Smooth muscle cell (in vitro differentiated cells): ENCODE data around the gene TEX53. TPM values are rescaled to one million over a fixed set of nuclear protein-coding genes. Genes with fewer than 3 reads are reported as not detected.

Source experiments
- DNase-seq: peaks from one replicate; lab custom pipeline; 2025; ENCODE audit not compliant: unreplicated experiment; lab: John Stamatoyannopoulos, UW
- H2AFZ ChIP-seq: fragments of 200-600 bp; sonication (generic); 2 replicates; pipeline ENCODE4 v1.6.0; 2016; ENCODE audit warnings: antibody characterized with exemption, low read depth, mild to moderate bottlenecking
- H3F3A ChIP-seq: fragments of 200-600 bp; sonication (generic); 2 replicates; pipeline ENCODE4 v1.6.0; 2017; ENCODE audit warnings: antibody characterized with exemption, low read depth
- H3K27ac ChIP-seq: fragments of 200-600 bp; sonication (generic); 2 replicates; pipeline ENCODE4 v1.5.1; 2016; ENCODE audit warnings: low read depth, mild to moderate bottlenecking
- H3K27me3 ChIP-seq: fragments of 200-600 bp; sonication (generic); 2 replicates; pipeline ENCODE4 v1.6.1; 2016; ENCODE audit warnings: low read depth, mild to moderate bottlenecking
- H3K36me3 ChIP-seq: fragments of 200-600 bp; sonication (generic); 2 replicates; pipeline ENCODE4 v1.5.1; 2016; ENCODE audit warnings: low read depth
- H3K4me1 ChIP-seq: fragments of 200-600 bp; sonication (generic); 2 replicates; pipeline ENCODE4 v1.5.1; 2016; ENCODE audit warnings: low read depth
- H3K4me2 ChIP-seq: fragments of 200-600 bp; sonication (generic); 2 replicates; pipeline ENCODE4 v1.6.0; 2016; ENCODE audit warnings: mild to moderate bottlenecking
- H3K4me3 ChIP-seq: fragments of 200-600 bp; sonication (generic); 2 replicates; pipeline ENCODE4 v1.5.1; 2016; ENCODE audit warnings: mild to moderate bottlenecking
- H3K79me2 ChIP-seq: fragments of 200-600 bp; sonication (generic); 2 replicates; pipeline ENCODE4 v1.6.0; 2016; ENCODE audit warnings: low read depth, mild to moderate bottlenecking
- H3K9ac ChIP-seq: fragments of 200-600 bp; sonication (generic); 2 replicates; pipeline ENCODE4 v1.6.0; 2016; ENCODE audit warnings: low read depth
- H3K9me3 ChIP-seq: fragments of 200-600 bp; sonication (generic); replicated peaks from 2 replicates; pipeline ENCODE4 v1.5.1; 2016; ENCODE audit warnings: low read depth
- H4K20me1 ChIP-seq: fragments of 200-600 bp; sonication (generic); 2 replicates; pipeline ENCODE4 v1.6.0; 2016; ENCODE audit warnings: low read depth
- WGBS: methylation state at CpG from one replicate; pipeline ENCODE4 v1.1.7; 2016; ENCODE audit warnings: low lambda C conversion rate; 5-methylcytosine and 5-hydroxymethylcytosine counted together
- polyA plus RNA-seq: library from polyadenylated mRNA; unstranded; fragments of >200 nt; fragmentation: Nextera tagmentation; extraction: Ambion mirVana; gene quantifications from 2 replicates; pipeline ENCODE4 v1.2.1, GENCODE V29; 2016
- total RNA-seq: library from RNA; depleted of rRNA; stranded (reverse); fragments of >200 nt; gene quantifications from 2 replicates; pipeline ENCODE4 v1.2.3, GENCODE V29; 2014
- TF ChIP-seq, protein P1 (sequence below): fragments of 200-600 bp; sonication (generic); IDR thresholded peaks from 2 replicates; pipeline ENCODE4 v1.5.1; 2017; ENCODE audit warnings: borderline replicate concordance, mild to moderate bottlenecking, antibody characterized with exemption; ENCODE audit not compliant: insufficient read depth, poor library complexity, severe bottlenecking

TEX53 gene
- total and polyA plus RNA-seq, 2 experiments from 2014 or later = not detected

DNA sequence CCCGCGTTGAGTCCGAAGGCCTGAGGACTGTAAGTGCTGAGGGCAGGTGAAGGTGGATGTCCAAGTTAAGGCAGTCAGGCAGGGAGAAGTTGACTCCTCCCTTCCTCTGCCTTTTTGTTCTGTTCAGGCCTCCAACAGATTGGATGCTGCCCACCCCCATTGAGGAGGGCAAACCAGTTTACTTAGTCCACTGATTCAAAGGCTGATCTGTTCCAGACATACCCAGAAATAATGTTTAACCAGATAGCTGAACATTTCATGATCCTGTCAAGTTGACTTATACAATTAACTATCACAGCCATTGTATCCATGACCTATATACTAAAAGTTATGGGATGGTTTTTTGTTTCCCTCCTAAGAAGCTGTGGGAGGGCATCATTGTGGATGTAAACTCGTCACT, 32.7 kb upstream of the TEX53 start:
- Histone ChIP-seq H3K79me2 (no peaks in the 10 kb centered on the region), H2AFZ (no peak overlapping the region), H3K36me3 (no peaks in the 10 kb centered on the region), H3F3A (no peaks in the 10 kb centered on the region), H3K4me3 (no peak overlapping the region), H3K27ac (peak overlapping the region; percentile 83), H3K27me3 (no peaks in the 10 kb centered on the region), H3K9ac (peak overlapping the region; percentile 42), H3K9me3 (no peaks in the 10 kb centered on the region), H3K4me1 (no peaks in the 10 kb centered on the region), H4K20me1 (no peaks in the 10 kb centered on the region), H3K4me2 (peak overlapping the region; percentile 41)
- no peak for DNase-seq
- TF ChIP-seq, protein P1, sequence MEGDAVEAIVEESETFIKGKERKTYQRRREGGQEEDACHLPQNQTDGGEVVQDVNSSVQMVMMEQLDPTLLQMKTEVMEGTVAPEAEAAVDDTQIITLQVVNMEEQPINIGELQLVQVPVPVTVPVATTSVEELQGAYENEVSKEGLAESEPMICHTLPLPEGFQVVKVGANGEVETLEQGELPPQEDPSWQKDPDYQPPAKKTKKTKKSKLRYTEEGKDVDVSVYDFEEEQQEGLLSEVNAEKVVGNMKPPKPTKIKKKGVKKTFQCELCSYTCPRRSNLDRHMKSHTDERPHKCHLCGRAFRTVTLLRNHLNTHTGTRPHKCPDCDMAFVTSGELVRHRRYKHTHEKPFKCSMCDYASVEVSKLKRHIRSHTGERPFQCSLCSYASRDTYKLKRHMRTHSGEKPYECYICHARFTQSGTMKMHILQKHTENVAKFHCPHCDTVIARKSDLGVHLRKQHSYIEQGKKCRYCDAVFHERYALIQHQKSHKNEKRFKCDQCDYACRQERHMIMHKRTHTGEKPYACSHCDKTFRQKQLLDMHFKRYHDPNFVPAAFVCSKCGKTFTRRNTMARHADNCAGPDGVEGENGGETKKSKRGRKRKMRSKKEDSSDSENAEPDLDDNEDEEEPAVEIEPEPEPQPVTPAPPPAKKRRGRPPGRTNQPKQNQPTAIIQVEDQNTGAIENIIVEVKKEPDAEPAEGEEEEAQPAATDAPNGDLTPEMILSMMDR = no peak
- WGBS = 87% methylated on average over 4 of the region's 4 CpGs

DNA sequence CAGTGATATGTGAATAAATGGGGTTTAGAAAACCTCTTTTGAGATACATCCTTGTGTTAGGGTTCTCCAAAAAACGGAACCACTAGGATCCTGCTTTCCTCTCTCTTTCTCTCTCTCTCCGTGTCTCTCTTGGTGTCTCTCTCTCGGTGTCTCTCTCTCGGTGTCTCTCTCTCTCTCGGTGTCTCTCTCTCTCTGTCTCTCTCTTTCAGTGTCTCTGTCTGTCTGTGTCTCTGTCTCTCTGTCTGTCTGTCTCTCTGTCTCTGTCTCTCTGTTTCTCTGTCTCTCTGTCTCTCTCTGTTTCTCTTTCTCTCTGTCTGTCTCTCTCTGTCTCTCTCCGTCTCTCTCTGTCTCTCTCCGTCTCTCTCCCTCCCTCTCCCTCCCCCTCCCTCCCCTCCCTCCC, 32.2 kb upstream of the TEX53 start:
- Histone ChIP-seq H3F3A (no peaks in the 10 kb centered on the region), H3K9ac (no peak overlapping the region), H2AFZ (no peak overlapping the region), H3K79me2 (no peaks in the 10 kb centered on the region), H3K4me1 (no peaks in the 10 kb centered on the region), H3K4me3 (no peak overlapping the region), H3K9me3 (no peaks in the 10 kb centered on the region), H3K27me3 (no peaks in the 10 kb centered on the region), H4K20me1 (no peaks in the 10 kb centered on the region), H3K36me3 (no peaks in the 10 kb centered on the region), H3K27ac (no peak overlapping the region), H3K4me2 (no peak overlapping the region)
- DNase-seq = no peak
- 100% methylated on average over 1 of the region's 7 CpGs for WGBS
- TF ChIP-seq, protein P1 = no peak

DNA sequence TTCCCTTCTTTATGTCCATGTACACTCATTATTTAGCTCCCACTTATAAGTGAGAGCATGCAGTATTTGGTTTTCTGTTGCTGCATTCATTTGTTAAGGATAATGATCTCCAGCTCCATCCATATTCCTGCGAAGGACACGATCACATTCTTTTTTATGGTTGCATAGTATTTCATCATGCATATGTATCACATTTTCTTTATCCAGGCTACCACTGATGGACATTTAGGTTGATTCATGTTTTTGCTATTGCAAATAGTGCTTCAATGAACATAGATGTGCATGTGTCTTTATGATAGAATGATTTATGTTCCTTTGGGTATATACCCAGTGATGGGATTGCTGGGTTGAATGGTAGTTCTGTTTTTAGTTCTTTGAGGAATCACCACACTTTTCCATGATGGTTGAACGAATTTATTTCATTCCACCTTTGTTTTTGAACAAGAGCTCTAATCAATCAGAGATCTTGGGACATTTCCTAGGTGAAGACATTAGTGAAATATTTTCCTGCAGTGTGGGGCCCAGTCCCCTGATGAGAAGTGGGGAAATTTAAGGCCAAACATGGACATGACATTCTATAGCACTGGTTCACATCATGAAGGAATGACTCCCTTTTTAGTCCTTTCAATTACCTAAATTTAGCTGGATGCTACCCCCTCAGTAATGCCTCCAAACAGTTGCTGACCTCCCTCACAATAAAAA, 31.5 kb upstream of the TEX53 start:
- H3K9me3 ChIP-seq = no peaks in the 10 kb centered on the region
- H3F3A ChIP-seq = no peaks in the 10 kb centered on the region
- no peaks in the 10 kb centered on the region for H3K4me1 ChIP-seq
- TF ChIP-seq, protein P1 = no peak
- no peaks in the 10 kb centered on the region for H3K36me3 ChIP-seq
- no peak overlapping the region for H3K9ac ChIP-seq
- H3K27me3 ChIP-seq = no peaks in the 10 kb centered on the region
- no peaks in the 10 kb centered on the region for H4K20me1 ChIP-seq
- no peak for DNase-seq
- no peaks in the 10 kb centered on the region for H3K79me2 ChIP-seq
- no peak overlapping the region for H3K4me3 ChIP-seq
- no peak overlapping the region for H2AFZ ChIP-seq
- no peak overlapping the region for H3K27ac ChIP-seq
- WGBS = 89% methylated on average over 3 of the region's 3 CpGs
- H3K4me2 ChIP-seq = no peak overlapping the region

DNA sequence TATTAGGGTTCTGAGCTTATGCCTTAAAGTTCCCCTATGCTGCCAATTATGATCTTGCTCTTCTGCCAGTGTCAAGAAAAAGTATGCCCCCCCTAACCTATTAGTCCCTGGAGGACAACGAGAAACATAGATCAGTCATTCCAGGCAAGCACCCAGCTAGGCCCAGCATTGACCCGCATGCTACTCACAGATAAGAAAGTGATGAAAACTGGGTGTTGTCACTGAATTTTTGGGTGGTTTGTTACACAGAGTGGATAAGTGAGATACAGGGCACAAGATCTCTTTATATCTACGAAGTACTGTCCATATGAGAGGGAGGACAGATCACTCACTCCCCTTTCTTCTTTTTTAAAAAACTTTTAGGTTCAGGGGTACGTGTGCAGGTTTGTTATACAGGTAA, 30.8 kb upstream of the TEX53 start:
- no peak overlapping the region for H3K4me3 ChIP-seq
- TF ChIP-seq, protein P1 = no peak

More for the DNA sequence above, 30.8 kb upstream of the TEX53 start:
- 97% methylated on average over 4 of the region's 4 CpGs for WGBS
- no peak overlapping the region for H3K4me2 ChIP-seq
- H3K36me3 ChIP-seq = no peaks in the 10 kb centered on the region
- H3F3A ChIP-seq = no peaks in the 10 kb centered on the region
- H3K79me2 ChIP-seq = no peaks in the 10 kb centered on the region
- no peaks in the 10 kb centered on the region for H3K27me3 ChIP-seq
- no peak overlapping the region for H2AFZ ChIP-seq
- no peaks in the 10 kb centered on the region for H3K9me3 ChIP-seq
- no peak overlapping the region for H3K27ac ChIP-seq
- no peaks in the 10 kb centered on the region for H3K4me1 ChIP-seq
- no peaks in the 10 kb centered on the region for H4K20me1 ChIP-seq
- DNase-seq = no peak
- no peak overlapping the region for H3K9ac ChIP-seq
